ENCODE measurements around the gene KIF18B. TPM values are rescaled to one million over a fixed set of nuclear protein-coding genes. Genes with fewer than 3 reads are reported as not detected.

Gene KIF18B
- total and polyA plus RNA-seq, 10 of the 15 experiments (the other 5 are each of a cell fraction or from before 2014, with no cell fraction given), result 2.8 to 46.2 (median 20.5) TPM

DNA sequence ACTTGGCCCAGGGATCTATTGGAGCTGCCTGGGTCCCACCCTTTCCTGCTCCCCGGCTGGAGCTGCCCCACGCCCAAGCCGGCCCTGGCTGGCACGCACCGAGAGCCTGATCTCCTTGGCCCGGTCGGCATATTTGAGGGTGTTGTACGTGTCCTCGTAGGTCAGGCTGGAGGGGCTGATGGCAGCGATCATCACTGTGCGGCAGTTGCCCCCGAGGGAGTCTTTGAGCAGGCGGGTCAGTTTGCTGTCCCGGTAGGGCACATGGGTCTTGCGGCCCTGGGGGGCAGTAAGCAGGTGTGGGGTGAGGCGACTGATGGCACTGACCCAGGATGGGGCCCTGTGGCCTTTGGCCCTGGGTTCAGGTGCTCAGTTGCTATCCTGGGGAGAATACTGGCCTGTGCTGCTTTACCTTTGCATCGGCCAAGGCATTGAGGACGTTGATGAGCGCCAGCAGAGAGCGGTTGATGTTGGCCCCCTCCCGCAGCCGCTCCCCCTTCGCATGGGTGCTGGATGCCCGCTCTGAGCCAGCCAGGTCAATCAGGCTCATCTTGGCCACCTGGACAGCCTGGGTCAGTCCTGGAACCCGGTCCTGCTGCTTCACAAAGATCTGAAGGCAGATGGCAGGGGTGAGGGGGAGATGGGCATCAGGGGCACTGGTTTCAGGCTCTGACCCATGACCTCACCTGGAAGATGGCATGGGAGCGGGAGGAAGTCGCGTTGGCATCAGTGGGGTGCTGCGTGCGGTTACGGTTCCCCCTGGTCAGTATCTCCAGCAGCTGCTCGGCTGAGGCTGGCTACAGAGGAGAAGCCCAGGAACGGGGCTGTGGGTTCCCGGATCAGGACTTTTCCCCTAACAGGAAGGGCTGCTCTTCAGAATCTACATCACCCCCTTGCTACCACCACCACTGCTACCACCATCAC lies 13.5 kb downstream of the KIF18B start:
- Histone ChIP-seq H3K4me2 (ENCODE audit: control insufficient read depth, insufficient read depth) (no peak overlapping the region), H3K9ac (ENCODE audit: control insufficient read depth, insufficient read depth, low read length) (no peak overlapping the region), H2AFZ (ENCODE audit: control insufficient read depth, low read depth, low read length) (no peak overlapping the region), H3K4me3 (no peak overlapping the region), H3K27ac (ENCODE audit: control insufficient read depth, insufficient read depth) (no peak overlapping the region), H3K4me1 (ENCODE audit: control insufficient read depth, insufficient read depth, low read length) (no peaks in the 10 kb centered on the region), H3K79me2 (ENCODE audit: control insufficient read depth, insufficient read depth, low read length) (peaks cover 3% of the 10 kb centered on the region), H4K20me1 (ENCODE audit: control insufficient read depth, insufficient read depth) (no peaks in the 10 kb centered on the region), H3K36me3 (ENCODE audit: control insufficient read depth in 2 of 2, insufficient read depth in 2 of 2, low read length in 1 of 2) (peaks cover 26 to 48% of the 10 kb centered on the region in 2 experiments), H3K9me3 (replicated peaks; ENCODE audit: control insufficient read depth, insufficient read depth, low read length) (no peaks in the 10 kb centered on the region; the same call in 1 of the 3 replicates), H3K27me3 (replicated peaks in 1 of 2; ENCODE audit: control insufficient read depth in 2 of 2, insufficient read depth in 2 of 2, low read length in 1 of 2) (no peaks in the 10 kb centered on the region)
- no TSS peak for BruUV-seq (replicated peaks)
- SMC1A ChIA-PET (ENCODE audit: uncharacterized antibody, unreplicated experiment), result no interaction called here
- CTCF ChIA-PET, result interaction anchor here (0.6 to 1.6 kb wide), 2 partner anchors 14 to 123 kb away, joined by 3 to 4 read pairs; no protein-coding TSS in a partner anchor
- in situ Hi-C loops (cut with MboI), result no loop called here
- intact Hi-C loops (cut with micrococcal nuclease; ENCODE audit: unreplicated experiment), result no loop called here
- FAIRE-seq, result no peak
- 98% methylated on average over 34 of the region's 34 CpGs for WGBS (ENCODE audit: insufficient coverage, insufficient replicate concordance, low lambda C conversion rate, missing lambda C conversion rate)
- POLR2A ChIA-PET, result no interaction called here
- no peak for DNase-seq (ENCODE audit: low read depth, low spot score)
- TF ChIP-seq SMARCA5 (IDR thresholded peaks at IDR 0.05) (no peak), TAF1 (IDR thresholded peaks at IDR 0.05; ENCODE audit: borderline replicate concordance, low read depth, low read length) (no peak), SMAD5 (IDR thresholded peaks at IDR 0.05; ENCODE audit: low read depth) (no peak), HDGF (IDR thresholded peaks at IDR 0.05) (no peak), GATAD2B (conservative IDR thresholded peaks at IDR 0.05; ENCODE audit: low read depth) (no peak), CREM (IDR thresholded peaks at IDR 0.05; ENCODE audit: low read depth) (no peak), ASH2L (IDR thresholded peaks at IDR 0.05; ENCODE audit: borderline replicate concordance, low read depth) (no peak), EGR1 (IDR thresholded peaks at IDR 0.05; ENCODE audit: borderline replicate concordance in 1 of 2, low read depth in 2 of 2, low read length in 2 of 2) (no peak), SPI1 (IDR thresholded peaks at IDR 0.05; ENCODE audit: borderline replicate concordance, insufficient read depth, low read depth, low read length) (no peak), NFYB (IDR thresholded peaks at IDR 0.05; ENCODE audit: insufficient read depth, low read depth, low read length) (no peak), BMI1 (IDR thresholded peaks at IDR 0.05; ENCODE audit: borderline replicate concordance) (no peak), POLR2A (IDR thresholded peaks at IDR 0.05; ENCODE audit: low read depth, low read length) (no peak), MTA3 (IDR thresholded peaks at IDR 0.05; ENCODE audit: borderline replicate concordance, low read length) (no peak), IRF4 (IDR thresholded peaks at IDR 0.05; ENCODE audit: low read depth, low read length) (no peak), PAX8 (IDR thresholded peaks at IDR 0.05) (no peak), WRNIP1 (IDR thresholded peaks at IDR 0.05; ENCODE audit: borderline replicate concordance, low read depth, low read length) (no peak), ZNF622 (IDR thresholded peaks at IDR 0.05) (no peak), ZSCAN29 (IDR thresholded peaks at IDR 0.05) (no peak)
- TF ChIP-seq, protein P1, sequence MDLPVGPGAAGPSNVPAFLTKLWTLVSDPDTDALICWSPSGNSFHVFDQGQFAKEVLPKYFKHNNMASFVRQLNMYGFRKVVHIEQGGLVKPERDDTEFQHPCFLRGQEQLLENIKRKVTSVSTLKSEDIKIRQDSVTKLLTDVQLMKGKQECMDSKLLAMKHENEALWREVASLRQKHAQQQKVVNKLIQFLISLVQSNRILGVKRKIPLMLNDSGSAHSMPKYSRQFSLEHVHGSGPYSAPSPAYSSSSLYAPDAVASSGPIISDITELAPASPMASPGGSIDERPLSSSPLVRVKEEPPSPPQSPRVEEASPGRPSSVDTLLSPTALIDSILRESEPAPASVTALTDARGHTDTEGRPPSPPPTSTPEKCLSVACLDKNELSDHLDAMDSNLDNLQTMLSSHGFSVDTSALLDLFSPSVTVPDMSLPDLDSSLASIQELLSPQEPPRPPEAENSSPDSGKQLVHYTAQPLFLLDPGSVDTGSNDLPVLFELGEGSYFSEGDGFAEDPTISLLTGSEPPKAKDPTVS (IDR thresholded peaks at IDR 0.05; ENCODE audit: low read depth, low read length), result no peak
- TF ChIP-seq, protein P2, sequence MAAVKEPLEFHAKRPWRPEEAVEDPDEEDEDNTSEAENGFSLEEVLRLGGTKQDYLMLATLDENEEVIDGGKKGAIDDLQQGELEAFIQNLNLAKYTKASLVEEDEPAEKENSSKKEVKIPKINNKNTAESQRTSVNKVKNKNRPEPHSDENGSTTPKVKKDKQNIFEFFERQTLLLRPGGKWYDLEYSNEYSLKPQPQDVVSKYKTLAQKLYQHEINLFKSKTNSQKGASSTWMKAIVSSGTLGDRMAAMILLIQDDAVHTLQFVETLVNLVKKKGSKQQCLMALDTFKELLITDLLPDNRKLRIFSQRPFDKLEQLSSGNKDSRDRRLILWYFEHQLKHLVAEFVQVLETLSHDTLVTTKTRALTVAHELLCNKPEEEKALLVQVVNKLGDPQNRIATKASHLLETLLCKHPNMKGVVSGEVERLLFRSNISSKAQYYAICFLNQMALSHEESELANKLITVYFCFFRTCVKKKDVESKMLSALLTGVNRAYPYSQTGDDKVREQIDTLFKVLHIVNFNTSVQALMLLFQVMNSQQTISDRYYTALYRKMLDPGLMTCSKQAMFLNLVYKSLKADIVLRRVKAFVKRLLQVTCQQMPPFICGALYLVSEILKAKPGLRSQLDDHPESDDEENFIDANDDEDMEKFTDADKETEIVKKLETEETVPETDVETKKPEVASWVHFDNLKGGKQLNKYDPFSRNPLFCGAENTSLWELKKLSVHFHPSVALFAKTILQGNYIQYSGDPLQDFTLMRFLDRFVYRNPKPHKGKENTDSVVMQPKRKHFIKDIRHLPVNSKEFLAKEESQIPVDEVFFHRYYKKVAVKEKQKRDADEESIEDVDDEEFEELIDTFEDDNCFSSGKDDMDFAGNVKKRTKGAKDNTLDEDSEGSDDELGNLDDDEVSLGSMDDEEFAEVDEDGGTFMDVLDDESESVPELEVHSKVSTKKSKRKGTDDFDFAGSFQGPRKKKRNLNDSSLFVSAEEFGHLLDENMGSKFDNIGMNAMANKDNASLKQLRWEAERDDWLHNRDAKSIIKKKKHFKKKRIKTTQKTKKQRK (IDR thresholded peaks at IDR 0.05; ENCODE audit: low read depth, low read length), result no peak
- RAD21 ChIA-PET (ENCODE audit: unreplicated experiment), result no interaction called here
- no peak for ATAC-seq

Data from GM12878 (cell line).